HG02798 (cell line): ENCODE measurements around the gene SLC24A3.

Experiments used
- ATAC-seq: cut with Tn5 transposase; IDR thresholded peaks from one replicate; pipeline ENCODE4 v1.9.1; 2021; ENCODE audit warnings: mild to moderate bottlenecking; ENCODE audit not compliant: unreplicated experiment, poor library complexity

The SLC24A3 gene

DNA sequence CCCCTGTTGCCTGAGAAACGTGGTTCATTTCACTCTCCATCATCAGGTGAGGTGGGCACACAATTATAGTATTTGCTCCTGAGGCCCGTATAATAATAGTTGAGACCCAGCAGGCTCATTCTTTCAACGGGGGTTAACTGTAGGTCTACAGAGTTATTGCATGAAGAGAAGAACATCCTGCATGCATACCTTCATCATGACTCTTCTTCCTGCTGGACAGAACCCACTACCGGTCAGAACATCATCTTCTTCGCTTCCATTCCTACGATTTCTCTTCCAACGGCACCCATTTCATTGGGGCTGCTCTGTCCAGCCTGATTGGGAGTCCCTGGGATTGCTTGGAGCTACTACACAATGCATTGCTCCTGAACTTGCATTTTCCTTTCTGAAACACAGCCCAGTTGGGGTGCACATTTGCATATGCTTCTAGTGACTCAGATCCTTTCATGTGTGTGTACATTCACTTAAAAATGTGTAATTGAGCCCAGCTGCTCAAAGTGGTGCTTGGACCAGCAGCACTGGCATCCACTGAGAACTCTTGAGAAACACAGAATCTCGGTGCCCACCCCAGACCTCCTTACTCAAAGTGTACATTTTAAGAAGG, 57.4 kb downstream of the SLC24A3 start:
- ATAC-seq = no peak

DNA sequence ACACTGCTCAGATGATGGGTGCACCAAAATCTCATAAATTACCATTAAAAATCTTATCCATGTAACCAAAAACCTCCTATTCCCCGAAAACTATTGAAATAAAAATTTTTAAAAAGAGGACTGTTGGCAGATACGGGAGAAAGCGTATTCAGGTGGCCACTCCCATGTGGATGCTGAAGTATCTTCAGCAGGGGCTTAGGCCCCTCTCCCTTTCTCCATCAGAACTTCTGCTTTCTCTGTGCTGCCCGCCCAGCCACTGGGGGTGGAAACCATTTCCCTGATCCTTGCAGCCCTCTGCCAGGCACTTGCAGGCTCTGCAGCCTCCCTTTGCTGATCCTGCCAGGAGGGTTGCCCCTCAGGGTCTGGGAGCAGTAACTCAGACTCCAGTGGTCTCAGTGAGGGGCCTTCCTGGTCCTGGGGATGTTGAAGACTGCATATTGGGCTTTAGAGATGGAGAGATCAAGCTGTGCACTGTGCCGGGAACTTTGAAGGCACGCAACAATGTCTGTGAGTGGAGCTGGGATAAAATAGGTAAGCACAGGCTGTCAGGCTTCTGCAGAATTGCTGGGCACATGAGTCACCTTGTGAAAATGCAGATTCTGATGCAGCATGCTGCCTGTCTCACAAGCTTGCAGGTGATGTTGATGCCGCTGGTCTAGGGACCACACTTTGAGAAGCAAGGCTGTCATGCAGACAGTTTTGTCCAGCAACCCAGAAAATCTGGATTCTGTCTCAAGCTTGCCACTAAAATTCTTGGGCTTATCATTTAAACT, 59.6 kb downstream of the SLC24A3 start:
- ATAC-seq = no peak

DNA sequence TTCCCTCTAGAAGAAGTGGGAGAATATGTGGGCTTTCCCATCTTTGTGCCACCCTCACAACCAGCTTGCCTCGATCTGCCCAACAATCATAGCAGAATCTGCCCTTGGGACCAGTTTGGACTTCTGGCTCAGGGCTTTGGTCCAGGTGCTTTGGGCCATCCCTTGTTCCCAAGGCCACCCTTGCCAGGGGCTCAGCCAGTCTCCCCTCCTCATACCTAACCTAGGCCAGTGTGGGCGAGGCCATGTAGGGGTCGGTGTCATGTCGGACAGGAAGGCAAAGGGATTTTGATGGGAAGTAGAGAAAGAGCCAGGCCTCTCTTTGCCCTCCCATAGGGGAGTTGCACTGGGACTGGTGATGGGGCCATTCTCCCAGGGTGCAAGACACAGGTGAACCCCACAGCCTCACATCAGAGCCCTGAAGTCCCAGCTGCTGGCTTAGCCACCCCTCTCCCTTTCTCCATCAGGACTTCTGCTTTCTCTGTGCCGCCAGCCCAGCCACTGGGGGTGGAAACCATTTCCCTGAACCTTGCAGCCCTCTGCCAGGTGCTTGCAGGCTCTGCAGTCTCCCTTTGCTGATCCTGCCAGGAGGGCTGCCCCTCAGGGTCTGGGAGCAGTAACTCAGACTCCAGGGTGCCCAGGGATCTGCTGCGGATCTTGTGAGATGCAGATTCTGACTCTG, 60.7 kb downstream of the SLC24A3 start:
- no peak for ATAC-seq

DNA sequence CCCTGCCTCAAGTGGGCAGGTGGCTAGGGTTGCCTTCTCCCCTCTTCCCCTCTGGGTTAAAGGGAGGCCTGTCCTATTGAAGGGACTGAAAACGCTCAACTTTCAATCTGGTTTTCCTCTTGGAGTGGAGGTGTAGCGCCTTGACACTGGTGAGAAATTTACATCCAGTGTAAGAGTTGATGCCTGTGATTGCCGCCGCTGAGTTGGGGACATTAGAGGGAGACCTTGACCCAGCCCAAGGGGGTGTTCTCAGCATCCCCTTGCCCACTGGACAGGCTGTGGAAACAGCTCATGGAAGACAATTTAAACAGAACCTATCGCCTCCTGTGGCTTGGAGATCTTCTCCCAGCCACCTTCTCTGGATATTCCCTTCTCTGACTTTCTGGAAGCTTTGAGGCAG, 61.6 kb downstream of the SLC24A3 start:
- ATAC-seq = no peak

GRCh38 chr20:19274412-19275015, 62.1 kb downstream of the SLC24A3 start:
- ATAC-seq = no peak

DNA sequence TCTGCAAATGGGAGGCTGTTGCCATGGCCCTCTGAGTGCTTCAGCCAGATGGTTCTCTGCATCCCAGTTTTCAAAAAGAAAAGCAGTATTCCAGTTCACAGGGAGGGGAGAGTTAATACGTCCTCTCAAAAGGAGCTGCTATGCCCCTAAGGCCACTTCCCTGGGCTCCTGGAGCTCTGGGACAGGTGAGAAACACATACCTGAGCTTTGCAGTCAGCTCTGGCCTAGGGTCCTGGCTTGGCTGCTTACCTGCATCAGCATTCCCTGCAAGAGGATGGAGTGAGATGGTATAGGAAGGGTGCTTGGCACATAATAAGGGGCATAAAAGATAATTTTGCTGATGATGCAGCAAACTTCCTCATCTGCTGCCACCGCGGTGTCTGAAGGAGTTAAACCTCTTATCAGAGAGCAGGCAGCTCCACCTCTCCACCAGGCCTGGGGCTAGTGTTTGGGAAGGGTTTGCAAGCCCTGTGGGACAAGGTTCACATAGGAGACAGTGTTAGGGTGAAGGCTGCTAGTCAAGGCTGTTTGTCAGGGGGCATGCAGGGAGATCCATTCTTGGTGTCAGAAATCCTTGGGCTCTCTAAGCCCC, 62.7 kb downstream of the SLC24A3 start:
- ATAC-seq = no peak

GRCh38 chr20:19275630-19276071, 63.2 kb downstream of the SLC24A3 start:
- no peak for ATAC-seq

- ATAC-seq = no peak
Observed at GRCh38 chr20:19277381-19277780, 64.9 kb downstream of the SLC24A3 start.

DNA sequence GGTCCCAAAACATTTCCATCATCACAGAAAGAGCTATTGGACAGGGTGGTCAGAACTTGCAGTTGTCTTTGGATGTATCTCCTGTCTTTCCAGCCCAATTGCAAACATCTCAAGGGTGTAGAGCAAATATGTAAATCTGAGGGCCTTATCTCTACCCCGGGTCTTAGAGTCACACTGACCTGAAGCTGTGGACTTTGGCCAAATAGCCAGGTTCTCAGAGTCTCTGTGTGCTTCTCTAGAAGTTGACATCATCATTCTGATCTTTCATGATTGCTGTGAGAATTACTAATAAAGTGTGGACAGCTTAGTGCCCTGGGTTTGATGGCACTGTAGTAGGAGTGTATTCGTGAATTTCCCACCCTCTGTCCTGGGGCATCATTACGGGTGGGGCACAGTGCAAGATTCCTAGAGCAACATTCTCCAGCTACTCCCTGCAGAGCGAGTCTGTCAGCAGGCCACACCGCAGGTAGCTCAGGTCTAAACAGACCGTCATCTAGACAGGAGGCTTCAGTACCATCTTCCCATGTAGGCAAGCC, 71.1 kb downstream of the SLC24A3 start:
- no peak for ATAC-seq

GRCh38 chr20:19284400-19285178, 72.1 kb downstream of the SLC24A3 start:
- ATAC-seq = no peak

DNA sequence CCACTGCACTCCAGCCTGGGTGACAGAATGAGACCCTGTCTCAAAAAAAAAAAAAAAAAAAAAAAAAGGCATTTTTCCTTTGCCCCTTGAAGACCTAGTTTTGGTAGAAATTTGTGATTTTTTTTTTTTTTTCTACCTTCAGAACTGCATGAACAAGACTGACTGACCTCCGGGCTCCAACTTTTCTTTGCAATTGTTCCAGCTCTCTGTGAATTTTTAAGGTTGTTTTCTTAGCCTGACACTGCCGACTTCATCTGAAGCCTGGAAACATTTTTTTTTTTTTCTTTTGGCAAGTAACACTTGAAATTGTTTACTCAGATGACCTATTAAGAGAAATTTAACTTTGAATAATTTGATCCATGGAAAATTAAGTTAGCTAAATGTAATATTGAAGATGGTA, 73.0 kb downstream of the SLC24A3 start:
- no peak for ATAC-seq

DNA sequence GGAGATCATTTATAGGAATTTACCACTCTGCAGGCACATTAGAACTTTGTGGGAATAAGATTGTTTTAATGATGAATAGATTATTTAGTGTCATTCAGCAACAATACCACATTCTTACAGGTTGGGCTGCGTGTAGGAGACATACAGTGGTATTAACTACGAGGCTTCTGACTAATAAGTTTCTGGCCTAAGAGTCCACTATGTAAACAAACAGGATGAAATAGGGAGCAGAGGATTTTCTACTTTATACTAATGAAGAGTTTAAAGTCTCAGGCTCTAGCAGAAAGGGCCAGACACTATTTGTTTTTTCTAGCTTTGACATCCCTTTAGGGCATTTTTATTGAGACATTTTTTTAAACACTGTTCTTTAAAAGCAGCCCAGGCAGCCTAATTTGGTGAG, 75.6 kb downstream of the SLC24A3 start:
- no peak for ATAC-seq

DNA sequence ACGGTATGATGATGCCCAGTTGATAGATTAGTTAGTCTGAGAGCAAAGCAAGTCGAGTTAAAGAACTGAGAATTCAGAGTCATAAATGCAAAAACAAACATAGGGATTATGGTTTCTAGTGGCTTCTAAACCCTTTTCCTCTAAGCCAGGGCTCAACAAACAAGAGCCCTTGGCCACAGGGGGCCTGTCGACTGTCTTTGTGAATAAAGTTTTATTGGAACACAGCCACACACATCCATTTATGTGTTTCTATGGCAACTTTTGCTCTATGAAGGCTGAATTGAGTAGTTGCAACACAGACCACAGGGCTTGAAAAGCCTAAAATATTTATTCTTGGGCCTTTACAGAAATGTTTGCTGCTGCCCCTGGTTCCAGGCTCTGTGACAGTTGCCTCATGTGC, 76.2 kb downstream of the SLC24A3 start:
- no peak for ATAC-seq

GRCh38 chr20:19289451-19289850, 77.0 kb downstream of the SLC24A3 start:
- ATAC-seq = no peak

GRCh38 chr20:19291024-19291817, 78.8 kb downstream of the SLC24A3 start:
- ATAC-seq = no peak

- no peak for ATAC-seq
Observed at GRCh38 chr20:19291818-19292132, 79.3 kb downstream of the SLC24A3 start.

DNA sequence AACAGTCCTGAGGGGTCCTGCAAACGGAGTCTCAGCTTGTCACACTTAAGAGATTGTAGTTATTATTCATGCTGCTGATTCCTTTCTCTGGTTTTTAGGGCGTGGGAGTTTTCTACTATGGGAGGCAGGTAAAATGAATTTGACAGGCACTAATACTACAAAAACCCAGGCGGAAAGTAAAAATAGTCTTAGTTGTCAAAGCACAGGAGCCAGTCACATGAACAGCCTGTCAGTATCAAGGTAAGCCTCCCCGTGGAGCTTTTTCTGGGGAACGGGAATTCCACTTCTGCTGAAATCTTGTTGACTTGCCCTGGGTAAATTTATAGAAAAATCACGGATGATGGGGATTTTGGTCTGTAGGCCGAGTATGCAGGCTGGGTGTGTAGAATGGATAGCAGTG, 79.8 kb downstream of the SLC24A3 start:
- ATAC-seq = no peak

DNA sequence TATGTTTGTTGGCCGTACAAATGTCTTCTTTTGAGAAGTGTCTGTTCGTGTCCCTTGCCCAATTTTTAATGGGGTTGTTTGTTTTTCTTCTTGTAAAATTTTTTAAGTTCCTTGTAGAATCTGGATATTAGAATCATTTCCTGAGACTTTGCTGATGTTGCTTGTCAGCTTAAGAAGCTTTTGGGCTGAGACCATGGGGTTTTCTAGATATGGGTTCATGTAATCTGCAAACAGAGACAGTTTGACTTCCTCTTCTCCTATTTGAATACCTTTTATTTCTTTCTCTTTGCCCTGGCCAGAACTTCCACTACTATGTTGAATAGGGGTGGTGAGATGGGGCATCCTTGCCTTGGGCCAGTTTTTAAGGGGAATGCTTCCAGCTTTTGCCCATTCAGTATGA, 82.6 kb downstream of the SLC24A3 start:
- no peak for ATAC-seq

GRCh38 chr20:19298652-19299051, 86.2 kb downstream of the SLC24A3 start:
- no peak for ATAC-seq
